GM18508 (cell line): ENCODE data around the gene CTNNAL1.
A peak's percentile ranks its signal among the peaks of the same experiment; 100 is the strongest.
"Not testable (repeated sequence)": the region's sequence is repeated elsewhere in the genome, so short reads cannot be mapped to it uniquely, and the experiment has no call there.

Experiments used
- ATAC-seq: cut with Tn5 transposase; IDR thresholded peaks from one replicate; pipeline ENCODE4 v1.9.1; 2021; ENCODE audit warnings: moderate number of reproducible peaks; ENCODE audit not compliant: insufficient read depth, unreplicated experiment

Gene CTNNAL1

GRCh38 chr9:108937561-108938305, 75.6 kb downstream of the CTNNAL1 start:
- ATAC-seq: no peak

- ATAC-seq: peak; percentile 35
These were observed 78.9 kb downstream of the CTNNAL1 start, which contains the start of gene ABITRAM for GRCh38 chr9:108934323-108934893. ABITRAM (plus strand) TSS chr9:108934400; CDS start chr9:108934487, 87 bp downstream.

- ATAC-seq: peak; percentile 69
These were observed 79.5 kb downstream of the CTNNAL1 start, which contains the start of gene ELP1 for GRCh38 chr9:108933718-108934322. ELP1 (minus strand) TSS chr9:108934124; CDS start chr9:108931146, 2,978 bp downstream.

- ATAC-seq: no peak
These were observed 80.0 kb downstream of the CTNNAL1 start for GRCh38 chr9:108933231-108933717.

- ATAC-seq: no peak
These were observed 84.9 kb downstream of the CTNNAL1 start for GRCh38 chr9:108928386-108928785.

- no peak for ATAC-seq
These were observed 88.8 kb downstream of the CTNNAL1 start for GRCh38 chr9:108924466-108924865.

- no peak for ATAC-seq
These were observed 92.1 kb downstream of the CTNNAL1 start for GRCh38 chr9:108921200-108921599.

- ATAC-seq: not testable (repeated sequence)
These were observed 92.9 kb downstream of the CTNNAL1 start for GRCh38 chr9:108920401-108920800.

GRCh38 chr9:108919517-108919916, 93.8 kb downstream of the CTNNAL1 start:
- ATAC-seq: no peak

GRCh38 chr9:108913391-108913790, 99.9 kb downstream of the CTNNAL1 start:
- no peak for ATAC-seq

GRCh38 chr9:108911820-108912219, 101.5 kb downstream of the CTNNAL1 start:
- ATAC-seq: no peak

GRCh38 chr9:108910914-108911313, 102.4 kb downstream of the CTNNAL1 start:
- no peak for ATAC-seq

- ATAC-seq: no peak
These were observed 102.9 kb downstream of the CTNNAL1 start for GRCh38 chr9:108910402-108910801.

GRCh38 chr9:108905494-108905893, 107.8 kb downstream of the CTNNAL1 start:
- ATAC-seq: no peak

GRCh38 chr9:108904161-108904560, 109.1 kb downstream of the CTNNAL1 start:
- no peak for ATAC-seq

GRCh38 chr9:108903420-108904103, 109.7 kb downstream of the CTNNAL1 start:
- ATAC-seq: no peak

GRCh38 chr9:108900176-108900575, 113.1 kb downstream of the CTNNAL1 start:
- ATAC-seq: no peak

- ATAC-seq: not testable (repeated sequence)
These were observed 114.1 kb downstream of the CTNNAL1 start for GRCh38 chr9:108899023-108899695.

GRCh38 chr9:108897324-108898096, 115.8 kb downstream of the CTNNAL1 start:
- no peak for ATAC-seq
